WERI-Rb-1 (cell line): ENCODE results near the gene ITPKC.

ENCODE experiments used
- DNase-seq: peaks from one replicate; pipeline ENCODE4 v3.0.0-alpha.2; 2020
- H3K27ac ChIP-seq: fragments of 250-450 bp; sonication (Bioruptor Pico); 2 replicates; pipeline ENCODE4 v1.5.1; 2020; ENCODE audit warnings: mild to moderate bottlenecking, moderate library complexity
- H3K27me3 ChIP-seq: fragments of 250-450 bp; sonication (Bioruptor Pico); 2 replicates; pipeline ENCODE4 v1.5.1; 2021; ENCODE audit warnings: mild to moderate bottlenecking, low read depth, moderate library complexity; ENCODE audit not compliant: insufficient read depth, severe bottlenecking
- H3K36me3 ChIP-seq: fragments of 250-450 bp; sonication (Bioruptor Pico); 2 replicates; pipeline ENCODE4 v1.5.1; 2020; ENCODE audit warnings: mild to moderate bottlenecking, moderate library complexity
- H3K4me3 ChIP-seq: 2 replicates; pipeline ENCODE4 v1.5.1; 2011; ENCODE audit warnings: low read depth, mild to moderate bottlenecking, control low read depth, low read length
- H3K9me3 ChIP-seq: fragments of 250-450 bp; sonication (Bioruptor Pico); 2 replicates; pipeline ENCODE4 v1.5.1; 2021; ENCODE audit warnings: mild to moderate bottlenecking, moderate library complexity; ENCODE audit not compliant: severe bottlenecking
- TF ChIP-seq, protein P1 (sequence below): IDR thresholded peaks from 2 replicates; pipeline ENCODE4 v1.5.1; 2011; ENCODE audit warnings: low read depth, mild to moderate bottlenecking, control low read depth, inconsistent platforms, low read length

Gene ITPKC

DNA sequence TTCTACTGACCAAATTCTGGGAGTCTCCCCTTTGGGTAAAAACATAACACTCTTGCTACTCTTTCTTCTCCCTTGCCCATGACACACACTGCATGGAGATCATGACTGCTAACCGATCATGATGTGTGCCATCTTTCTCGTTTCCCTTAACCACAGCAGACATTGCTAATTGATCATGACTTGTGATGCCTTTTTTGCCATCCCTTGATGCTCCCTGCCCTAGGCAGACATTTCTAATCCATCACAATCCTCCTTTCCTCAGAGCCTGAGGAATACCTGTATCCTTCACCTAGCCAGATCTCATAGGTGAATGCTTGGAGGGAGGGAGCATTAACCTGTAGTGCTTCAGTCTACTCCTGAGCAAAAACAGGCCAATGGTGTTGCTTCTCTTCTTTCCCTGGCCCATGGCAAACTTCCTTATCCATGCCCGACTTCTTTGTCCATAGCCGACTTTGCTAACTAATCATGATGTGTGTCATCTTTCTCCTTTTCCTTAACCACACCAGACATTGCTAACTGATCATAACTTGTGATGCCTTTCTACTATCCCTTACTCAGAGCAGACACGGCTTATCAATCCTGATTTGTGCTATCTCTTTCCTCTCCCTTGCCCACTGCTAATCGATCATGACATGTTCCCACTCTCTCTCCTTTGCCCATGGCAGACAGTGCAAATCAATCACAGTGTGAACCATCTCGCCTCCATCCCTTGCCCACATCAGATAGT is 44.2 kb upstream of the ITPKC start:
- no peak overlapping the region for H3K4me3 ChIP-seq
- no peak overlapping the region for H3K27ac ChIP-seq

GRCh38 chr19:40673397-40673796 is 43.5 kb upstream of the ITPKC start:
- no peaks in the 10 kb centered on the region for H3K27me3 ChIP-seq
- peaks cover 22% of the 10 kb centered on the region for H3K9me3 ChIP-seq
- H3K27ac ChIP-seq, result no peak overlapping the region
- no peak for DNase-seq
- H3K36me3 ChIP-seq, result peaks cover 96% of the 10 kb centered on the region
- no peak overlapping the region for H3K4me3 ChIP-seq
- TF ChIP-seq, protein P1, sequence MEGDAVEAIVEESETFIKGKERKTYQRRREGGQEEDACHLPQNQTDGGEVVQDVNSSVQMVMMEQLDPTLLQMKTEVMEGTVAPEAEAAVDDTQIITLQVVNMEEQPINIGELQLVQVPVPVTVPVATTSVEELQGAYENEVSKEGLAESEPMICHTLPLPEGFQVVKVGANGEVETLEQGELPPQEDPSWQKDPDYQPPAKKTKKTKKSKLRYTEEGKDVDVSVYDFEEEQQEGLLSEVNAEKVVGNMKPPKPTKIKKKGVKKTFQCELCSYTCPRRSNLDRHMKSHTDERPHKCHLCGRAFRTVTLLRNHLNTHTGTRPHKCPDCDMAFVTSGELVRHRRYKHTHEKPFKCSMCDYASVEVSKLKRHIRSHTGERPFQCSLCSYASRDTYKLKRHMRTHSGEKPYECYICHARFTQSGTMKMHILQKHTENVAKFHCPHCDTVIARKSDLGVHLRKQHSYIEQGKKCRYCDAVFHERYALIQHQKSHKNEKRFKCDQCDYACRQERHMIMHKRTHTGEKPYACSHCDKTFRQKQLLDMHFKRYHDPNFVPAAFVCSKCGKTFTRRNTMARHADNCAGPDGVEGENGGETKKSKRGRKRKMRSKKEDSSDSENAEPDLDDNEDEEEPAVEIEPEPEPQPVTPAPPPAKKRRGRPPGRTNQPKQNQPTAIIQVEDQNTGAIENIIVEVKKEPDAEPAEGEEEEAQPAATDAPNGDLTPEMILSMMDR, result no peak

More for the DNA sequence above, 44.2 kb upstream of the ITPKC start:
- TF ChIP-seq, protein P1, result no peak
- peaks cover 96% of the 10 kb centered on the region for H3K36me3 ChIP-seq
- peaks cover 22% of the 10 kb centered on the region for H3K9me3 ChIP-seq
- no peaks in the 10 kb centered on the region for H3K27me3 ChIP-seq
- no peak for DNase-seq

GRCh38 chr19:40674291-40674690 is 42.6 kb upstream of the ITPKC start:
- no peak overlapping the region for H3K4me3 ChIP-seq
- H3K9me3 ChIP-seq, result peaks cover 14% of the 10 kb centered on the region
- H3K36me3 ChIP-seq, result peaks cover 96% of the 10 kb centered on the region
- H3K27ac ChIP-seq, result no peak overlapping the region
- DNase-seq, result no peak
- H3K27me3 ChIP-seq, result no peaks in the 10 kb centered on the region
- TF ChIP-seq, protein P1, result no peak

DNA sequence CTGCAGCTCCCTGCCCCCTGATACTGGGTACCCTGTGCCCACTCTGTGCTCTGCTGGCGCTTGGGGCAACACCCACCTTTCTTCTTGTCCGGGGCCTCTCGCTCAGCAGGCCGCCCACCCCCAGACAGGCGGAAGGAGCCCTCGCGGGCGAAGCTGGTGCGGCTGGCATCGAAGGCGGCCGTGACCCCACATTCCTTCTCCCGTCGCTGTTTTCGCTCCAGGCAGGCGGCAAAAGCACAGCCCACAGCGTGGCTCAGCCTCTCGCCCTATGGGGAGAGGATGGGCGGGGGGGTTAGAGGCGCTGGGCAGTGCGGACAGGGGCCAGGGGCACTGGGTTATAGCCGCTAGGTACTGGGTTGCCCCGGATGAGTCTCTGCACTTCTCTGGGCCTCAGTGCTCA is 39.8 kb upstream of the ITPKC start:
- H3K9me3 ChIP-seq, result no peaks in the 10 kb centered on the region
- peaks cover 94% of the 10 kb centered on the region for H3K36me3 ChIP-seq
- no peak for DNase-seq
- H3K27ac ChIP-seq, result no peak overlapping the region
- no peak overlapping the region for H3K4me3 ChIP-seq
- H3K27me3 ChIP-seq, result no peaks in the 10 kb centered on the region
- TF ChIP-seq, protein P1, result no peak

DNA sequence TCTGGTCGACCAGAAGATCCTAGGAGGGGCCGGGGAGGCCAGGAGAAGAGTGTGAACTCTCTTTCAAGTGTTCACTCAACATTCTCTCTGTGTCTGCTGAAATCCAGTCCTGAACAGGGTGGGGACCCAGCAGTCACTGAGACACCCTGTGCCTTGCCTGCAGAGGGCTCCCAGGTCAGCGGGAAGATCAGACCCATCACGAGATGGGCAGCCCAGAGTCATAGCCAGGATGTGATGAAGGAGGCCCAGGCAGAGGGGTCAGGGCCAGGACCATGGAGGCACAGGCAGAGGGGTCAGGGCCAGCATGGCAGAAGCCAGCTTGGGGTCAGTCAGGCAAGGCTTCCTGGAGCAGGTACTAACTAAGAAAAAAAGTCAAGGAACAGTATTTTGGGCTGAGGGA is 35.9 kb upstream of the ITPKC start:
- H3K27ac ChIP-seq, result no peak overlapping the region
- no peaks in the 10 kb centered on the region for H3K27me3 ChIP-seq
- peaks cover 78% of the 10 kb centered on the region for H3K36me3 ChIP-seq
- no peak for DNase-seq
- TF ChIP-seq, protein P1, result no peak
- H3K9me3 ChIP-seq, result no peaks in the 10 kb centered on the region
- H3K4me3 ChIP-seq, result no peak overlapping the region
